ENCODE data around the gene MED16. TPM values are rescaled to one million over a fixed set of nuclear protein-coding genes. Genes with fewer than 3 reads are reported as not detected.
A peak's percentile ranks its signal among the peaks of the same experiment; 100 is the strongest.

MED16 gene
- total RNA-seq, 1 experiment from 2014 or later: 83.1 TPM

- Histone ChIP-seq H4K91ac (ENCODE audit: insufficient read length, low read depth, low read length) (no peak overlapping the region), H3K27ac (ENCODE audit: insufficient read length, low read depth, low read length) (no peak overlapping the region), H2BK15ac (ENCODE audit: low read depth, low read length) (no peak overlapping the region), H3K27me3 (ENCODE audit: insufficient read depth, low read length) (peaks cover 3% of the 10 kb centered on the region; the same call in 1 of the 2 replicates), H3K4me1 (ENCODE audit: insufficient read depth, low read length) (no peaks in the 10 kb centered on the region), H3K23me2 (ENCODE audit: insufficient read length, low read depth, low read length, poor library complexity, severe bottlenecking) (peaks cover 3% of the 10 kb centered on the region), H3K79me2 (ENCODE audit: insufficient read depth, low read length) (no peaks in the 10 kb centered on the region), H3K14ac (ENCODE audit: insufficient read depth, low read length) (no peak overlapping the region), H2AK5ac (ENCODE audit: insufficient read length, low read length) (no peak overlapping the region), H2BK20ac (ENCODE audit: low read depth, low read length, poor library complexity, severe bottlenecking) (no peak overlapping the region), H3K9ac (ENCODE audit: extremely low read depth, insufficient read length, low read length) (no peak overlapping the region), H3K4ac (ENCODE audit: low read depth, low read length) (no peak overlapping the region), H4K8ac (replicated peaks; ENCODE audit: insufficient read length, low read depth, low read length) (no peak overlapping the region), H3K18ac (ENCODE audit: insufficient read length, low read depth, low read length) (no peak overlapping the region), H2BK5ac (ENCODE audit: insufficient read length, low read length) (no peak overlapping the region), H3K56ac (ENCODE audit: insufficient read length, low read depth, low read length) (no peak overlapping the region), H4K5ac (ENCODE audit: insufficient read length, low read depth, low read length) (no peak overlapping the region), H3T11ph (ENCODE audit: low read length) (no peak overlapping the region), H2BK12ac (ENCODE audit: insufficient read length, low read depth, low read length) (no peak overlapping the region), H4K20me1 (ENCODE audit: control insufficient read depth, insufficient read depth, insufficient read length) (no peaks in the 10 kb centered on the region), H3K4me2 (ENCODE audit: insufficient read depth, insufficient read length, low read length) (peak overlapping the region; percentile 16), H3K9me3 (ENCODE audit: control insufficient read depth, low read depth, low read length) (no peaks in the 10 kb centered on the region), H3K79me1 (ENCODE audit: insufficient read depth, low read depth, low read length, poor library complexity, severe bottlenecking) (no peaks in the 10 kb centered on the region), H2AFZ (ENCODE audit: low read length) (no peak overlapping the region), H2BK120ac (ENCODE audit: low read depth, low read length, poor library complexity, severe bottlenecking) (no peak overlapping the region), H3K23ac (ENCODE audit: insufficient read length, low read depth, low read length) (no peak overlapping the region)
- DNase-seq: no peak
- Mint-ChIP-seq H3K4me3 (peak overlapping the region; percentile 14 to 83; a peak in 3 of 5 replicates), H3K27ac (no peak overlapping the region), H3K9me3 (peaks cover 0 to 2% of the 10 kb centered on the region in 2 experiments; a peak in 1 of 5 replicates), H3K27me3 (ENCODE audit: low read depth) (peaks cover 33% of the 10 kb centered on the region), H3K4me1 (peaks cover 8 to 21% of the 10 kb centered on the region in 2 experiments), H3K36me3 (ENCODE audit: insufficient read depth in 1 of 3, low read depth in 3 of 3) (peaks cover 4 to 12% (median 12%) of the 10 kb centered on the region in 3 experiments)
- no CpG with 5 or more reads among the region's 7 CpGs for WGBS (ENCODE audit: extremely low coverage, insufficient read length, low lambda C conversion rate)
- no peak for TF ChIP-seq CTCF (conservative IDR thresholded peaks at IDR 0.05)
These were observed 29.7 kb downstream of the MED16 start for GRCh38 chr19:863315-863620.

Measured in H9 (cell line).